SHP77 (cell line): ENCODE measurements around the gene ROR1.
"Not testable (repeated sequence)": the region's sequence is repeated elsewhere in the genome, so short reads cannot be mapped to it uniquely, and the experiment has no call there.

Experiments
- DNase-seq, 2 experiments: peaks; one replicate each; lab custom pipeline; 2025; lab: John Stamatoyannopoulos, UW

The ROR1 gene

GRCh38 chr1:63794354-63794753 lies 20.5 kb downstream of the ROR1 start:
- DNase-seq, result no peak

- DNase-seq, result no peak
These were observed 21.1 kb downstream of the ROR1 start for GRCh38 chr1:63794939-63795378.

- DNase-seq, result no peak
These were observed 21.6 kb downstream of the ROR1 start for GRCh38 chr1:63795455-63795854.

- no peak for DNase-seq
These were observed 23.4 kb downstream of the ROR1 start for GRCh38 chr1:63797056-63797726.

GRCh38 chr1:63798284-63798683 lies 24.5 kb downstream of the ROR1 start:
- DNase-seq, result no peak

GRCh38 chr1:63799307-63799706 lies 25.5 kb downstream of the ROR1 start:
- DNase-seq, result no peak

GRCh38 chr1:63799820-63800219 lies 26.0 kb downstream of the ROR1 start:
- no peak for DNase-seq

GRCh38 chr1:63802109-63802508 lies 28.3 kb downstream of the ROR1 start:
- no peak for DNase-seq

GRCh38 chr1:63804829-63805484 lies 31.1 kb downstream of the ROR1 start:
- DNase-seq, result no peak

GRCh38 chr1:63807046-63807445 lies 33.2 kb downstream of the ROR1 start:
- no peak for DNase-seq

- no peak for DNase-seq
These were observed 37.2 kb downstream of the ROR1 start for GRCh38 chr1:63810936-63811469.

GRCh38 chr1:63812071-63812700 lies 38.4 kb downstream of the ROR1 start:
- no peak for DNase-seq

GRCh38 chr1:63813829-63814277 lies 40.0 kb downstream of the ROR1 start:
- no peak for DNase-seq

GRCh38 chr1:63816217-63816815 lies 42.5 kb downstream of the ROR1 start:
- not testable (repeated sequence) for DNase-seq

- DNase-seq, result peak in 1 of 2 experiments; percentile 19
These were observed 43.4 kb downstream of the ROR1 start for GRCh38 chr1:63817152-63817667.

- no peak for DNase-seq
These were observed 43.9 kb downstream of the ROR1 start for GRCh38 chr1:63817700-63818099.

- no peak for DNase-seq
These were observed 44.9 kb downstream of the ROR1 start for GRCh38 chr1:63818567-63819325.

GRCh38 chr1:63819795-63820194 lies 46.0 kb downstream of the ROR1 start:
- DNase-seq, result no peak

GRCh38 chr1:63821091-63822005 lies 47.5 kb downstream of the ROR1 start:
- no peak for DNase-seq

- no peak for DNase-seq
These were observed 48.7 kb downstream of the ROR1 start for GRCh38 chr1:63822540-63822939.
